ENCODE data around the gene SMIM5. TPM values are rescaled to one million over a fixed set of nuclear protein-coding genes. Genes with fewer than 3 reads are reported as not detected.
A peak's percentile ranks its signal among the peaks of the same experiment; 100 is the strongest.

Gene SMIM5
- total and polyA plus RNA-seq, 2 of the 13 experiments (the other 11 are each of a cell fraction or from before 2014, with no cell fraction given), result not detected

GRCh38 chr17:75666959-75667790, 33.9 kb downstream of the SMIM5 start, which contains the start of the genes RECQL5 and SAP30BP (continued):
- TF ChIP-seq TEAD3 (CRISPR knock-in tag; optimal IDR thresholded peaks at IDR 0.05; ENCODE audit: borderline replicate concordance) (no peak), AGO2 (optimal IDR thresholded peaks at IDR 0.05; ENCODE audit: low read depth, low read length) (no peak), ELF3 (CRISPR knock-in tag; IDR thresholded peaks at IDR 0.05) (peak; percentile 76; the same call in 1 of the 2 replicates), E2F1 (CRISPR knock-in tag; IDR thresholded peaks at IDR 0.05) (peak; percentile 65; the same call in 1 of the 2 replicates), ZNF34 (CRISPR knock-in tag; IDR thresholded peaks at IDR 0.05; ENCODE audit: borderline replicate concordance) (no peak; the same call in 1 of the 2 replicates), ZNF142 (CRISPR knock-in tag; IDR thresholded peaks at IDR 0.05) (no peak), ZNF512B (CRISPR knock-in tag; IDR thresholded peaks at IDR 0.05; ENCODE audit: borderline replicate concordance) (no peak), ASH2L (IDR thresholded peaks at IDR 0.05; ENCODE audit: insufficient read length, low read depth, low read length) (peak; percentile 97), FOXC1 (CRISPR knock-in tag; IDR thresholded peaks at IDR 0.05; ENCODE audit: borderline replicate concordance) (peak; percentile 81), ATF4 (CRISPR knock-in tag; IDR thresholded peaks at IDR 0.05) (peak in 1 of 2 experiments; percentile 76; a peak in 2 of 4 replicates), ZBTB20 (CRISPR knock-in tag; IDR thresholded peaks at IDR 0.05; ENCODE audit: borderline replicate concordance, low read depth) (peak; percentile 78), YEATS2 (CRISPR knock-in tag; IDR thresholded peaks at IDR 0.05; ENCODE audit: borderline replicate concordance) (peak; percentile 91; the same call in 1 of the 2 replicates), MIXL1 (CRISPR knock-in tag; IDR thresholded peaks at IDR 0.05) (no peak), ZSCAN20 (CRISPR knock-in tag; IDR thresholded peaks at IDR 0.05; ENCODE audit: borderline replicate concordance) (no peak)
- TF ChIP-seq, protein P1, sequence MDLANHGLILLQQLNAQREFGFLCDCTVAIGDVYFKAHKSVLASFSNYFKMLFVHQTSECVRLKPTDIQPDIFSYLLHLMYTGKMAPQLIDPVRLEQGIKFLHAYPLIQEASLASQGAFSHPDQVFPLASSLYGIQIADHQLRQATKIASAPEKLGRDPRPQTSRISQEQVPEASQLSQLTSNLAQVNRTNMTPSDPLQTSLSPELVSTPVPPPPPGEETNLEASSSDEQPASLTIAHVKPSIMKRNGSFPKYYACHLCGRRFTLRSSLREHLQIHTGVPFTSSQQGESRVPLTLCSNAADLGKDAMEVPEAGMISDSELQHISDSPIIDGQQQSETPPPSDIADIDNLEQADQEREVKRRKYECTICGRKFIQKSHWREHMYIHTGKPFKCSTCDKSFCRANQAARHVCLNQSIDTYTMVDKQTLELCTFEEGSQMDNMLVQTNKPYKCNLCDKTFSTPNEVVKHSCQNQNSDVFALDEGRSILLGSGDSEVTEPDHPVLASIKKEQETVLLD (CRISPR knock-in tag; IDR thresholded peaks at IDR 0.05; ENCODE audit: low read depth), result no peak

Data from HepG2 (cell line).